Duodenal mucosa (tissue), 2 donors: ENCODE results near the gene CGB2.
"Not testable (repeated sequence)": the region's sequence is repeated elsewhere in the genome, so short reads cannot be mapped to it uniquely, and the experiment has no call there.

ENCODE experiments used
- H3K27ac ChIP-seq: one replicate; pipeline ENCODE4 v1.7.0; 2013; ENCODE audit warnings: low read depth, low read length
- H3K27me3 ChIP-seq, 2 donors: one replicate each; pipeline ENCODE4 v1.7.0; 2013; ENCODE audit warnings: low read length in 2 of 2, control low read depth in 1 of 2; ENCODE audit not compliant: insufficient read depth in 2 of 2, control insufficient read depth in 1 of 2
- H3K36me3 ChIP-seq, 2 donors: one replicate each; pipeline ENCODE4 v1.7.0; 2013; ENCODE audit warnings: low read length in 2 of 2, control low read depth in 1 of 2; ENCODE audit not compliant: insufficient read depth in 2 of 2, control insufficient read depth in 1 of 2
- H3K4me1 ChIP-seq, 2 donors: one replicate each; pipeline ENCODE4 v1.7.0; 2013; ENCODE audit warnings: low read length in 2 of 2, control low read depth in 1 of 2; ENCODE audit not compliant: insufficient read depth in 2 of 2, control insufficient read depth in 1 of 2
- H3K4me3 ChIP-seq, 2 donors: one replicate each; pipeline ENCODE4 v1.7.0; 2013; ENCODE audit warnings: low read length in 2 of 2, low read depth in 1 of 2
- H3K9ac ChIP-seq, 2 donors: one replicate each; pipeline ENCODE4 v1.7.0; 2013; ENCODE audit warnings: low read length in 2 of 2, low read depth in 1 of 2
- H3K9me3 ChIP-seq, 2 donors: one replicate each; pipeline ENCODE4 v1.7.0; 2013; ENCODE audit warnings: low read length in 2 of 2, control low read depth in 1 of 2; ENCODE audit not compliant: control insufficient read depth in 1 of 2

CGB2 gene

GRCh38 chr19:49036815-49037214 is 5.1 kb downstream of the CGB2 start, which contains the start of gene CGB1:
TSS of gene CGB1 (minus strand) at chr19:49036895. CDS start at chr19:49036711, 184 bp downstream.
- H3K27ac ChIP-seq, H3K4me3 ChIP-seq, H3K36me3 ChIP-seq, H3K9me3 ChIP-seq, H3K27me3 ChIP-seq, H3K9ac ChIP-seq, H3K4me1 ChIP-seq: not testable (repeated sequence)

GRCh38 chr19:49038111-49038510 is 6.4 kb downstream of the CGB2 start:
- H3K27ac ChIP-seq, H3K9ac ChIP-seq, H3K4me1 ChIP-seq, H3K9me3 ChIP-seq, H3K36me3 ChIP-seq, H3K4me3 ChIP-seq, H3K27me3 ChIP-seq: not testable (repeated sequence)

GRCh38 chr19:49038557-49039276 is 7.0 kb downstream of the CGB2 start:
- H3K27ac ChIP-seq, H3K27me3 ChIP-seq, H3K36me3 ChIP-seq, H3K4me3 ChIP-seq, H3K4me1 ChIP-seq, H3K9me3 ChIP-seq, H3K9ac ChIP-seq: not testable (repeated sequence)

- H3K4me1 ChIP-seq, H3K27me3 ChIP-seq, H3K36me3 ChIP-seq, H3K27ac ChIP-seq, H3K9ac ChIP-seq, H3K4me3 ChIP-seq, H3K9me3 ChIP-seq: not testable (repeated sequence)
Observed at GRCh38 chr19:49039736-49040135, 8.0 kb downstream of the CGB2 start.

GRCh38 chr19:49042177-49042576 is 10.5 kb downstream of the CGB2 start:
- Histone ChIP-seq H3K27ac (no peak overlapping the region), H3K9ac (no peak overlapping the region), H3K27me3 (no peaks in the 10 kb centered on the region), H3K4me1 (no peaks in the 10 kb centered on the region), H3K4me3 (no peak overlapping the region), H3K9me3 (no peaks in the 10 kb centered on the region), H3K36me3 (no peaks in the 10 kb centered on the region)

GRCh38 chr19:49042666-49043065 is 11.0 kb downstream of the CGB2 start:
- not testable (repeated sequence) for H3K9me3 ChIP-seq, H3K27ac ChIP-seq, H3K27me3 ChIP-seq, H3K9ac ChIP-seq, H3K36me3 ChIP-seq, H3K4me3 ChIP-seq, H3K4me1 ChIP-seq

- not testable (repeated sequence) for H3K9me3 ChIP-seq, H3K27me3 ChIP-seq, H3K36me3 ChIP-seq, H3K4me1 ChIP-seq, H3K9ac ChIP-seq, H3K27ac ChIP-seq, H3K4me3 ChIP-seq
Observed at GRCh38 chr19:49043548-49043947, 11.9 kb downstream of the CGB2 start, which contains the start of gene CGB5. TSS of gene CGB5 (plus strand) at chr19:49043848. CDS start at chr19:49044210, 362 bp downstream.

GRCh38 chr19:49049011-49049410 is 17.3 kb downstream of the CGB2 start, which contains the start of gene CGB8:
TSS of gene CGB8 (minus strand) at chr19:49049111. CDS start at chr19:49048739, 372 bp downstream.
- H3K27ac ChIP-seq, H3K9ac ChIP-seq: not testable (repeated sequence)

GRCh38 chr19:49049834-49050233 is 18.1 kb downstream of the CGB2 start:
- H3K4me3 ChIP-seq, H3K36me3 ChIP-seq: not testable (repeated sequence)

More at GRCh38 chr19:49049011-49049410, 17.3 kb downstream of the CGB2 start, which contains the start of gene CGB8:
- not testable (repeated sequence) for H3K4me3 ChIP-seq, H3K36me3 ChIP-seq, H3K9me3 ChIP-seq, H3K4me1 ChIP-seq, H3K27me3 ChIP-seq

GRCh38 chr19:49050376-49051033 is 18.8 kb downstream of the CGB2 start:
- H3K36me3 ChIP-seq, H3K9me3 ChIP-seq, H3K27me3 ChIP-seq, H3K4me3 ChIP-seq, H3K4me1 ChIP-seq, H3K27ac ChIP-seq, H3K9ac ChIP-seq: not testable (repeated sequence)

More at GRCh38 chr19:49049834-49050233, 18.1 kb downstream of the CGB2 start:
- not testable (repeated sequence) for H3K4me1 ChIP-seq, H3K27ac ChIP-seq, H3K9me3 ChIP-seq, H3K9ac ChIP-seq, H3K27me3 ChIP-seq
